Activated CD4-positive, alpha-beta memory T cell treated with anti-CD3 and anti-CD28 coated beads, Interleukin-2, amount 10 ng/mL, durations not matched to agents 7 days and 5 days (primary cell): ENCODE results near the gene RUNX1. TPM values are rescaled to one million over a fixed set of nuclear protein-coding genes. Genes with fewer than 3 reads are reported as not detected.
A peak's percentile ranks its signal among the peaks of the same experiment; 100 is the strongest.

Experiments used
- CTCF ChIA-PET: fragments of 350-600 bp; sonication (Branson Sonifier 250); formaldehyde crosslinking; loops from one replicate; lab custom pipeline; 2021; ENCODE audit warnings: antibody characterized with exemption, inconsistent platforms; lab: Charles Lee
- POLR2A ChIA-PET: fragments of 350-600 bp; sonication (Branson Sonifier 250); formaldehyde crosslinking; loops from one replicate; lab custom pipeline; 2021; ENCODE audit warnings: antibody characterized with exemption; lab: Charles Lee
- DNase-seq: peaks from one replicate; pipeline ENCODE4 v3.0.0-alpha.2; 2020
- H3K27ac Mint-ChIP-seq: one replicate; pipeline ENCODE4 v1.8.0; 2021; ENCODE audit warnings: mild to moderate bottlenecking, mixed read lengths
- H3K27me3 Mint-ChIP-seq: one replicate; pipeline ENCODE4 v1.8.0; 2021; ENCODE audit warnings: mixed read lengths
- H3K36me3 Mint-ChIP-seq: one replicate; pipeline ENCODE4 v1.8.0; 2021; ENCODE audit warnings: low read depth, mixed read lengths
- H3K4me1 Mint-ChIP-seq: one replicate; pipeline ENCODE4 v1.8.0; 2021; ENCODE audit warnings: mixed read lengths
- H3K4me3 Mint-ChIP-seq: one replicate; pipeline ENCODE4 v1.8.0; 2021; ENCODE audit warnings: mild to moderate bottlenecking, mixed read lengths
- H3K9me3 Mint-ChIP-seq: one replicate; pipeline ENCODE4 v1.8.0; 2021; ENCODE audit warnings: mixed read lengths
- total RNA-seq, 2 experiments: library from RNA; stranded (reverse); gene quantifications; one replicate each; pipeline ENCODE4 v1.2.3, GENCODE V29; 2021

RUNX1 gene
- total RNA-seq, 2 experiments from 2014 or later = 53.0 to 56.3 TPM

DNA sequence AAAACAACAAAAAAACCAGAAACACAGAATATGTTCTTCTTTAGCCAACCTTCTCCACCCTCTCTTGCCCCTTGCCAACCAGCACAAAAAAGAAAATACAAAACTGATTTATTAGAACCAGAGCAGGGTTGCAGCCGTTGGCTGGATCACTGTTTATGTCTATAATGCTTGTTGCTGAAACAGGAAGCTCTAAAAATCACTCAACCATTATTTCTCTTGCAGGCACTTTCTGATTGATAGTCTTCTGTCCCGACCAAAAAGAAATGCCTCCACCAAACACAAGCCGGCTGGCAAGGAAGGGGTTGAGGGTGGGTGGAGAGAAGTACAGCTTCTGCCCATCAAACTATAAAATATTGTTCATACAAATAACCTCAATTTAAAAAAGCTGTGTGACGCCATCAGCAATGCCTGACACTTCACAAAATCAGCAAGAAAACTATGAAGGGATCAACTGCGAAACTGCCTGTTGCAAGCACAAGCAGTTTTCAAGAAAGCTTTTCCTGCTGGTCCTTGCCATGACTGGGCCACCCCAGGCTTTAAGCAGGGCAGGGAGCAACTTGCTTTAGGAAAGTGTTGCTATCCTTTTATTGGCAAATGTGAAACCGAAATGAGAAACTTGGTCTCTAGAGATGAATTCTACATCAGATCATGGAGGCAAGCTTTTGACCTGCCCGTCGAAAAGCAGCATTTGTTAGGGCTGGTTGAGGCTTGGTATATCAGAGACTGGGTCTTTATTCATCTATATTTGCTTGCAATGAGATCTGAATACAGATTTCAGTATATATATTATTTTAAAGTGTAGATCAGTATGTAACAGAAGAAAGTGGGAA is 174.2 kb downstream of the RUNX1 start:
- Mint-ChIP-seq H3K27ac (peak overlapping the region; percentile 28), H3K36me3 (peaks cover 65% of the 10 kb centered on the region), H3K4me1 (peaks cover 46% of the 10 kb centered on the region), H3K4me3 (no peak overlapping the region), H3K9me3 (no peaks in the 10 kb centered on the region), H3K27me3 (no peaks in the 10 kb centered on the region)
- CTCF ChIA-PET = interaction anchor here (0.7 kb wide), 1 partner anchor 13 kb away, joined by 4 read pairs; no protein-coding TSS in a partner anchor
- POLR2A ChIA-PET = interaction anchor here (0.6 to 1.4 kb wide), 4 partner anchors 9 to 163 kb away, joined by 3 to 5 read pairs (median 3); no protein-coding TSS in a partner anchor
- DNase-seq = no peak

DNA sequence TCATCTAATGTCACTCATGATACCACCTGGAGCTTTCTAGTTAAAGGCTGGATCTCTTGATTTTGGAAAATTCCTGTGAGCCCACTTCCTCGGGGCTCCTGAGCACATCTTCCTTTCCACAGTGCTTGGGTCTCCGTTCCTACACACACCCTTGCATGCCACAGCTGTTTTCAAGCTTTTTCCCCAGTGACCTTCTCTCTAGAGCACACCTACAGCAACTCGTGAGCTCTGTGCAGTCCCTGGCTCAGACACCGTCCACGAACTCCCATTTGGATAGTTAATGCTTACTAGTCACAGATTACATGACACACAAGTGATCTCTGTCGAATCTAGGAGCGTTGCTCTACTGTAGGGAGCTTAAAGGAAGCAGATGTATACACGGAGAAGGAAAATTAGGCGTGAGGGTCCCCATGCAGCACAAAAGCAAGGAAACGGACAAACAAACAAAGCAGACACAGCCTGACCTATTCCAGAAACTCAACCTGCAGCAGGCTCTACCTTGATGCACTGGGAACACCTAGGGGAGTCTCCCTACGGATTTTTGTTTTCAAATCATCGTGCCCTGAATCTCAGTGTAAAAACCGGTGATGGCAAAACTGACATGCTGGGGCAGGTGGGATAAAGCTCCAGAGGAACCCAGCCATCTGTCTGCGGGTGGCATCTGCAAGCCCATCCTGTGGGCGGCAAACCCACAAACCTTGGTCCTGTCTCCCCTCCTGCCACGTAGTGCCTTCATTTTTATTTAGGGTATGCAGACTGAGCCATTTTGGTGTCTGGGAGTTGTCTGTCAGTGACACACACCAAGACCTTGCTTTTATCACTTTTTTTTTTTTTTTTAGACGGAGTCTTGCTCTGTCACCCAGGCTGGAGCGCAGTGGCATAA is 177.8 kb downstream of the RUNX1 start:
- POLR2A ChIA-PET = no interaction called here
- Mint-ChIP-seq H3K9me3 (no peaks in the 10 kb centered on the region), H3K27ac (no peak overlapping the region), H3K36me3 (peaks cover 71% of the 10 kb centered on the region), H3K4me3 (no peak overlapping the region), H3K4me1 (peaks cover 53% of the 10 kb centered on the region), H3K27me3 (no peaks in the 10 kb centered on the region)
- DNase-seq = no peak
- CTCF ChIA-PET = no interaction called here

DNA sequence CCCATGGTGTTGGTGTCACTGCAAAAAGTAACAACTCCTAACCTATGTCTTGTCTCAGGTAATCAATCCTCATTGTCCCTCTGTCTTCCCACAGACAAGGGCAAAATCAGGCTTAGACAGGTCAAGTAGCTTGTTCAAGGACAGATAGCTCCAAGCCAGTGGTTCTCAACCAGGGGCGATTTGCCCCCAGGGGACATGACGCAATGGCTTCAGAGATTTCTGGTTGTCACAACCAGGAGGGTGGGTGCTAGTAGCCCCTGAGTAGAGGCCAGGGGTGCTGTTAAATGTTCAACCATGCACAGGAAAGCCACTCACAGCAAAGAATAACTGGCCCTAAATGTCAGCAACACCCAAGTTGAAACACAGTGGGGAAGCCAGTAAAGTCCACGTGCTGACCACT is 178.9 kb downstream of the RUNX1 start:
- ChIA-PET CTCF (no interaction called here), POLR2A (no interaction called here)
- no peaks in the 10 kb centered on the region for H3K9me3 Mint-ChIP-seq
- H3K27me3 Mint-ChIP-seq = no peaks in the 10 kb centered on the region
- H3K4me1 Mint-ChIP-seq = peaks cover 55% of the 10 kb centered on the region
- H3K27ac Mint-ChIP-seq = no peak overlapping the region
- DNase-seq = no peak
- H3K4me3 Mint-ChIP-seq = no peak overlapping the region
- H3K36me3 Mint-ChIP-seq = peaks cover 72% of the 10 kb centered on the region

DNA sequence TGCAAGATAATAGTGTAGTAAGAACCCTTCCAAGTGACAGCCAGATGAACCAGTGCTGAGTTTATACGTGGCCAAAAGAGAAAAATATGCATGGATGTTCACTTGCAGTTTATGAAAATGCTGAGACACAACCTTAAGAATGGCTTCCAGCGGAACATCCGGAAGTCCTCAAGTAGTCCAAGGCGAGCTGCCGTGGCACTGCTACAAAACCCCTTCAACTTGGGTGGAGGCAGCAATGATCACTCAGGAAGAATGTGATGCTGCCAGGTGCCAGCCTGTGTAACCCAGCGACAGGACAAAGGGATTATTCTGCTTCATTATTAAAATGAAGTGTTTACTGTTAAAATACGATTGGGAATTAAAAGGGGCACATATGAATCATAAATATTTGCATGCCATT is 179.6 kb downstream of the RUNX1 start:
- Mint-ChIP-seq H3K27ac (no peak overlapping the region), H3K36me3 (peaks cover 73% of the 10 kb centered on the region), H3K9me3 (no peaks in the 10 kb centered on the region), H3K4me3 (no peak overlapping the region), H3K4me1 (peaks cover 55% of the 10 kb centered on the region), H3K27me3 (no peaks in the 10 kb centered on the region)
- no peak for DNase-seq
- ChIA-PET POLR2A (no interaction called here), CTCF (interaction anchor here (1.0 kb wide), 1 partner anchor 1200 kb away, joined by 3 read pairs; the partner anchor contains the start of gene CBR1)

DNA sequence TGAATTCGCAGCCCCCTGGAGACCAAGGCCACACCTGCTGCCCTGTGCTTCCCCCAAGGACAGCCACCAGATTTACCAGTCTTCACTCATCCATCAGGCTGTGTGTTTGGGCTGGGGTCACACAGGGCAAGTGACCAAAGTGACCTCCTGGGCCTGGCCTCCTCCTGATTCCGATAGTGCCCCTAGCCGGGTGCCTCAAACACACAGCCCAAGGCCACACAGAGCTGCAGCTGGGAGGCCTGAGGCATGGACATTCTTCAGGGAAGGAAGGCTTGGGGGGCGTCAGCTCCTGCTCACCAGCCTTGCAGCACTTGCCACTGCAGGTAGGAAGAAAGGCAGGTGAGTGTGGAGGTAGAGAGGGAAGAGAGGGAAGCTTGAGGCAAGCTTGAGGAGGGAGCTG is 181.3 kb downstream of the RUNX1 start:
- CTCF ChIA-PET = no interaction called here
- no peak for DNase-seq
- Mint-ChIP-seq H3K27me3 (no peaks in the 10 kb centered on the region), H3K27ac (peak overlapping the region; percentile 52), H3K4me3 (no peak overlapping the region), H3K9me3 (no peaks in the 10 kb centered on the region), H3K4me1 (peaks cover 54% of the 10 kb centered on the region), H3K36me3 (peaks cover 74% of the 10 kb centered on the region)
- POLR2A ChIA-PET = interaction anchor here (0.5 to 5.9 kb wide), 6 partner anchors 8 to 183 kb away, joined by 3 to 49 read pairs (median 3); no protein-coding TSS in a partner anchor

DNA sequence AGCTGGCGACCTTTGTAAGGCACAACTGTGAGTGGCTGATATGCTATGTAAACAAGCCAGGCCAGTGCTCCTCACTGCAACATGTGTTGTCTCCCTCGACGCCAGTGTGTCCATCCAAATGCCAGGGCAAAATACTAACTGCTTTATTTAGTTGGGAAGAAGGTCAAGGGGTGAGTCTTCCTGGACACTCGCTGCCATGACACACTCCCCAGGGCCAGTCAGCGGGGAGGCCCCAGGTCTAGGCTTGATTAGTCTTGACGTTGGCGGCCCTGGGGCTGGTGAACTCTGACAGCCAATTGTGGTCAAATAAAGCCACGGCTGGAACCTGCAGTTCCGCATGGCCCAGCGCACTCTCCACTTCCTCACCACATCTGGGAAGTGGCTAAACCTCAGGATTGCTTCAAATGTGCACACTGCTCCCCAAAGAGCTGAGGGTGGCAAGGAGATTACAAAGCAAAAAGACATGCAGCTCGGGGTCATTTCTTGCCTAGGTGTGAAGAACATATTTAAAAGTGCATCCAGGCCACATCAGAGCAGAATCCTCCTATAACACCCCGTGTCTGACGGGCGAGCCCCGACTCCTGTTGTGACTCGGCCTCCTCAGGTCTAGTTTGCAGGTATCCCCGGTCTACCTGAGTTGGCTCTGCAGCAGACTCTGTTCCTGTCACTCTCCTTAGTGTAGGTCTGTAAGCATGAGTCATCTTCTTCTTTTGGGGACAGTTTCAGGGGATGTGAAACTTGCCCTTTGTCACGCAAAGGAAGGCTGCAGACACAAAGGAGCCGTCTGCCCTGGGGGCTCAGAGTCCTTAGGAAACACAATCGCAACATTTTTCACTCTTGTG is 183.5 kb downstream of the RUNX1 start:
- CTCF ChIA-PET = interaction anchor here (1.3 to 1.5 kb wide), 2 partner anchors 19 to 22 kb away, joined by 3 read pairs; no protein-coding TSS in a partner anchor
- peaks cover 56% of the 10 kb centered on the region for H3K4me1 Mint-ChIP-seq

DNA sequence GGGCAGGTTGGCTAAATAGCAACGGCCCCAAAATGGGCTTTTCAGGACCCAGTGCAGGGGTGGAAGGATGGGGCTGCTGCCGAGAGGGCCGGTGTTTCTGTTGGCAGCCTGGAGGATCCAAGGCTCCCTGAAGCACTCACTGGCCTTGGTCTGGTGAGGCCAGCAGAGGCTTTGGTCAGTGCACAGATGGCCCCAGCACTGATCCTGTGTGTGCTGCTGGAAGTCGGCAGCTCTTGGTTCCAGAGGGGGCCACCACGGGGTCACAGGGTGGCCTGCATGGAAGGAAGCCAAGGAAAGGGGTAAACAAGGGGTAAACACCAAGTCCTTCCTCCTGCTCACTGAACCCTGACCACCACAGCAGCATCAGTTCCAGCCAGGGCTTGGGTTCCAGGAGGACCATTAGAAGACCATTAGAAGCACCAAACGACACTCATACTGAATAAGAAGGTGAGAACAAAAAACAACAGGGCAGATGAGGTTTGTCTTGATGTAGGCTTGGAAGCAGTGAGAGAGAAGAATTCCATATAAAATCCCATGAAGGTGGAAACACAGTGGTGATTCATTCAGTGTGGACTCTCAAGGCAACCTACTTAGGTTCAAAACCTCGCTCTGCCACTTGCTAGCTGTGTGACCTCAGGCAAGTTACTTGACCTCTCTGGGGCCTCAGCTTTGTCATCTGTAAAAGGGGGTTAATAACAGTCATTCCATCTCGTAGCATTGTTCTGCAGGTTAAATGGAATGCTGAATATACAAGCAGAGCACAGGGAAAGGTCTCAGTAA is 184.5 kb downstream of the RUNX1 start:
- Mint-ChIP-seq H3K36me3 (peaks cover 87% of the 10 kb centered on the region), H3K4me1 (peaks cover 60% of the 10 kb centered on the region), H3K4me3 (no peak overlapping the region), H3K27me3 (no peaks in the 10 kb centered on the region), H3K27ac (no peak overlapping the region), H3K9me3 (no peaks in the 10 kb centered on the region)
- DNase-seq = no peak
- CTCF ChIA-PET = interaction anchor here (1.3 to 1.5 kb wide), 2 partner anchors 18 to 23 kb away, joined by 3 read pairs; no protein-coding TSS in a partner anchor
- POLR2A ChIA-PET = interaction anchor here (1.0 to 5.9 kb wide), 5 partner anchors 15 to 184 kb away, joined by 4 to 49 read pairs (median 5); no protein-coding TSS in a partner anchor

More for the DNA sequence above, 183.5 kb downstream of the RUNX1 start:
- Mint-ChIP-seq H3K27ac (peak overlapping the region; percentile 66), H3K36me3 (peaks cover 87% of the 10 kb centered on the region), H3K9me3 (no peaks in the 10 kb centered on the region), H3K27me3 (no peaks in the 10 kb centered on the region), H3K4me3 (peak overlapping the region; percentile 3)
- peak; percentile 51 for DNase-seq
- POLR2A ChIA-PET = interaction anchor here (0.6 to 5.9 kb wide), 5 partner anchors 9 to 182 kb away, joined by 3 to 49 read pairs (median 4); no protein-coding TSS in a partner anchor

DNA sequence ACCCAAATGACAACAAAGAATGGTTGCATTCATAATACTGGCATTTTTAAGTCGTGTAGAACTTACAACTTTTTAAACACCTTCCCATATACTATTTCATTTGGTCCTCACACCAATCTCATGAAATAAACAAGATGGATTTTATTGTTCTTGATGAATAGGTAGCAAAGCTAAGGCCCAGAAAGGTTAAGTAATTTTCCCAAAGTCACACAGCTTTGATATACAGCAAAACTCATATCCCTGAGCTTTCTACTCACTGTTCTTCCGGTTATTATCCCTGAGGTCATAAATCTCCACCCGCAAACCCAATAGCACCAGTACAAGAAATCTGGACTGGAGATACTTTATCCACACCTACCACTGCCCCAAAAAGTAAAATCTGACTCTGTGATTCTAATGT is 186.2 kb downstream of the RUNX1 start:
- Mint-ChIP-seq H3K4me1 (peaks cover 49% of the 10 kb centered on the region), H3K36me3 (peaks cover 87% of the 10 kb centered on the region), H3K4me3 (no peak overlapping the region), H3K9me3 (no peaks in the 10 kb centered on the region), H3K27ac (no peak overlapping the region), H3K27me3 (no peaks in the 10 kb centered on the region)
- no peak for DNase-seq
- POLR2A ChIA-PET = interaction anchor here (1.3 to 5.9 kb wide), 2 partner anchors 9 to 24 kb away, joined by 3 to 49 read pairs; no protein-coding TSS in a partner anchor
- CTCF ChIA-PET = interaction anchor here (0.7 to 1.5 kb wide), 2 partner anchors 61 to 516 kb away, joined by 3 to 4 read pairs; no protein-coding TSS in a partner anchor

DNA sequence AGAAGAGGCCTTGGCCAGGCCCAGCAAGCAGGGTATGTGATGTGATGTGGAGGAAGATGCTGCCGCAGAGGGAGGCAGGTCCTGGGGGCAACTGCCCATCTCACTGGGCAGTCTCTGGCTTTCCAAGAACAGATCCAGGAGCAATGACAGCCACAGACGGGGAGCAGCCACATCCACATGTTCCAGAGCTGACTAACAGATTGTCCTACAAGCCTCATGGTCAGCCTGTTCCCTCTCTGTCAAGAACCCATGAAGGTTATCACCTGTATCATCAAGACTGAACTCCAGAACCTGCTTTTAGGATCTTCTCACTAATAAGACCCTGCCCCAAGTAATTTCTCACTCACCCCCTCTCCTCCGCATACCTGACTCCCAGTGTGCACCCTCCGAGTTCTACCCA is 187.8 kb downstream of the RUNX1 start:
- H3K27me3 Mint-ChIP-seq = no peaks in the 10 kb centered on the region
- ChIA-PET CTCF (no interaction called here), POLR2A (no interaction called here)
- no peak for DNase-seq
- peaks cover 90% of the 10 kb centered on the region for H3K36me3 Mint-ChIP-seq
- no peak overlapping the region for H3K4me3 Mint-ChIP-seq
- H3K4me1 Mint-ChIP-seq = peaks cover 34% of the 10 kb centered on the region
- H3K9me3 Mint-ChIP-seq = no peaks in the 10 kb centered on the region
- no peak overlapping the region for H3K27ac Mint-ChIP-seq

DNA sequence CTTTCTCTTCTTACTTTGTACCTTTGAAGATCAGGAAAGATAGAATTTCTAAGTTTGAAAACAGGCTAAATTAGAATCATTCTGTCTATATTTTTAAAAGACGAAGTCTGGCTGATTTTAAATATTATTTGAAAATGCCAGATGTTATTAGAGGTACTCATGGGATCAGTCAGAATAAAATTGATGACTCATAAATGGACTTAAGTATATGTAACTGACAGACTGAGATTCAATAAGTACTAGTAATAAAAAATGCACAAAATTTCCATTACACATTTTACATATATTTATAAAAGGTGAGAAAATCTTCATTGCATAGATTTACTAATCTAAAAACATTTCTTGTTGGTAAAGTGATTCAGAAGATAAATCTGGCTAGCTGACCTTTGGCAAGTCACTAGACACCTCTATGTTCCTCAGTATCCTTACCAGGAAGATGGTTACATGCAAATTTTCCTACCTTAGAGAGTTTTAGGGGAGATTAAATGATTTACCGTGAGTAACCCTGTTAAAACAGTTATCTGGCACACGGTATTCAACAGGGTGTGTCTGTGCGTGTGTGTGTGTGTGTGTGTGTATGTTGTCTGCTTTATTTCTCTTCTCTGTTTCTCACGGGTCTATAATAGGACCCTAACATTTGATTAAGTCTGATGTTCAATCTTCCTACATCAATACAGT is 189.0 kb downstream of the RUNX1 start:
- H3K27me3 Mint-ChIP-seq = no peaks in the 10 kb centered on the region
- CTCF ChIA-PET = no interaction called here
- H3K4me3 Mint-ChIP-seq = no peak overlapping the region
- H3K9me3 Mint-ChIP-seq = no peaks in the 10 kb centered on the region
- H3K36me3 Mint-ChIP-seq = peaks cover 89% of the 10 kb centered on the region
- DNase-seq = no peak
- H3K4me1 Mint-ChIP-seq = peaks cover 22% of the 10 kb centered on the region
- POLR2A ChIA-PET = interaction anchor here (1.0 kb wide), 1 partner anchor 8 kb away, joined by 3 read pairs; no protein-coding TSS in a partner anchor
- no peak overlapping the region for H3K27ac Mint-ChIP-seq

DNA sequence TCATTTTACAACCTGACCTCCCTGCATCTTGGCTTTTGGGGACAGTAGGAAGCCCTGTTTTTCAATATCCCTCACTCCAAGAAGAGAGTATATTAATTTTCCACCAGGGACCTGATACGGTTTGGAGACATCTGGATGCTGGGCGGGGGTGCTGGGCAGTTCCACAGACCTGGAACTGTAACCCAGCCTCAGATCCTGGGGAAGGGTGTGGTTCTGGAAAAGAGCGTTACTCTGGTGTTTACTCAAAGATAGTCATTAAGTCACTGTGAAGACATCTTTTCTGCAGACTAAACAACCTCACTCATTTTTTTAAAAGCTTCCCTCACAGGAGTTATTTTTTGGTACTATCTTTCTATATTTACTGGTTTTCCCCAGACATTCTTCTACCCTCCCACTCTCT is 190.5 kb downstream of the RUNX1 start:
- Mint-ChIP-seq H3K27me3 (no peaks in the 10 kb centered on the region), H3K27ac (no peak overlapping the region), H3K4me1 (peaks cover 11% of the 10 kb centered on the region), H3K4me3 (no peak overlapping the region), H3K36me3 (peaks cover 88% of the 10 kb centered on the region), H3K9me3 (no peaks in the 10 kb centered on the region)
- no peak for DNase-seq
- ChIA-PET POLR2A (interaction anchor here (1.1 kb wide), 1 partner anchor 12 kb away, joined by 3 read pairs; no protein-coding TSS in a partner anchor), CTCF (interaction anchor here (1.0 to 1.4 kb wide), 2 partner anchors 8 to 12 kb away, joined by 3 read pairs; no protein-coding TSS in a partner anchor)
